ENCODE data around the gene GPD2. TPM values are rescaled to one million over a fixed set of nuclear protein-coding genes. Genes with fewer than 3 reads are reported as not detected.

GPD2 gene
- total RNA-seq, 6 experiments from 2014 or later: 44.4 to 69.8 (median 55.7) TPM

- no peaks in the 10 kb centered on the region for H3K9me3 Mint-ChIP-seq
- H3K27me3 Mint-ChIP-seq (ENCODE audit: insufficient read depth): peaks cover 5% of the 10 kb centered on the region; the same call in 1 of the 2 replicates
- peak overlapping the region; percentile 85 for H3K27ac Mint-ChIP-seq
- TF ChIP-seq CTCF (IDR thresholded peaks at IDR 0.05): no peak
- H3K36me3 Mint-ChIP-seq (ENCODE audit: low read depth): no peaks in the 10 kb centered on the region
- DNase-seq: no peak
- peak overlapping the region; percentile 62; the same call in 1 of the 2 replicates for H3K4me3 Mint-ChIP-seq
- peaks cover 32% of the 10 kb centered on the region for H3K4me1 Mint-ChIP-seq (ENCODE audit: low read depth)
Measured at GRCh38 chr2:156430236-156430979, 5.8 kb upstream of the GPD2 start.

- peak; percentile 53 for DNase-seq
- H3K36me3 Mint-ChIP-seq (ENCODE audit: low read depth): no peaks in the 10 kb centered on the region
- no peaks in the 10 kb centered on the region for H3K9me3 Mint-ChIP-seq
- TF ChIP-seq CTCF (IDR thresholded peaks at IDR 0.05): no peak
- peak overlapping the region; percentile 62 for H3K4me3 Mint-ChIP-seq
- H3K27me3 Mint-ChIP-seq (ENCODE audit: insufficient read depth): peaks cover 4% of the 10 kb centered on the region; the same call in 1 of the 2 replicates
- H3K27ac Mint-ChIP-seq: peak overlapping the region; percentile 85
- peaks cover 32% of the 10 kb centered on the region for H3K4me1 Mint-ChIP-seq (ENCODE audit: low read depth)
Measured at GRCh38 chr2:156430980-156431358, 5.2 kb upstream of the GPD2 start.

GRCh38 chr2:156434461-156435291, 1.5 kb upstream of the GPD2 start:
- peaks cover 2% of the 10 kb centered on the region for H3K27me3 Mint-ChIP-seq (ENCODE audit: insufficient read depth)
- H3K36me3 Mint-ChIP-seq (ENCODE audit: low read depth): peaks cover 9% of the 10 kb centered on the region
- peak overlapping the region; percentile 99 for H3K4me3 Mint-ChIP-seq
- peak; percentile 55 for DNase-seq
- peaks cover 61% of the 10 kb centered on the region for H3K4me1 Mint-ChIP-seq (ENCODE audit: low read depth)
- H3K9me3 Mint-ChIP-seq: no peaks in the 10 kb centered on the region
- H3K27ac Mint-ChIP-seq: peak overlapping the region; percentile 97
- TF ChIP-seq CTCF (IDR thresholded peaks at IDR 0.05): no peak

GRCh38 chr2:156435396-156435717, 822 bp upstream of the GPD2 start:
- Mint-ChIP-seq H3K4me1 (ENCODE audit: low read depth) (peaks cover 62% of the 10 kb centered on the region), H3K4me3 (peak overlapping the region; percentile 99), H3K27ac (peak overlapping the region; percentile 97), H3K9me3 (no peaks in the 10 kb centered on the region), H3K36me3 (ENCODE audit: low read depth) (peaks cover 15% of the 10 kb centered on the region), H3K27me3 (ENCODE audit: insufficient read depth) (peaks cover 2% of the 10 kb centered on the region)
- DNase-seq: no peak
- no peak for TF ChIP-seq CTCF (IDR thresholded peaks at IDR 0.05)

GRCh38 chr2:156436497-156437085, 412 bp downstream of the GPD2 start:
- H3K36me3 Mint-ChIP-seq (ENCODE audit: low read depth): peaks cover 25% of the 10 kb centered on the region
- H3K27me3 Mint-ChIP-seq (ENCODE audit: insufficient read depth): peaks cover 2% of the 10 kb centered on the region
- TF ChIP-seq CTCF (IDR thresholded peaks at IDR 0.05): no peak
- no peaks in the 10 kb centered on the region for H3K9me3 Mint-ChIP-seq
- H3K4me1 Mint-ChIP-seq (ENCODE audit: low read depth): peaks cover 54% of the 10 kb centered on the region
- H3K27ac Mint-ChIP-seq: peak overlapping the region; percentile 97
- DNase-seq: no peak
- H3K4me3 Mint-ChIP-seq: peak overlapping the region; percentile 99

All from HFFc6 (cell line).